GM18517 (cell line): ENCODE results near the gene COTL1.
"Not testable (repeated sequence)": the region's sequence is repeated elsewhere in the genome, so short reads cannot be mapped to it uniquely, and the experiment has no call there.

Source experiments
- ATAC-seq: cut with Tn5 transposase; IDR thresholded peaks from one replicate; pipeline ENCODE4 v1.9.1; 2021; ENCODE audit warnings: mild to moderate bottlenecking, moderate library complexity; ENCODE audit not compliant: unreplicated experiment

COTL1 gene

GRCh38 chr16:84535408-84535807 lies 82.5 kb downstream of the COTL1 start:
- ATAC-seq, result no peak

- ATAC-seq, result no peak
Observed at GRCh38 chr16:84534815-84535214, 83.1 kb downstream of the COTL1 start.

- no peak for ATAC-seq
Observed at GRCh38 chr16:84532855-84533486, 84.9 kb downstream of the COTL1 start.

- ATAC-seq, result no peak
Observed at GRCh38 chr16:84532291-84532724, 85.6 kb downstream of the COTL1 start.

GRCh38 chr16:84531671-84532111 lies 86.2 kb downstream of the COTL1 start:
- ATAC-seq, result no peak

DNA sequence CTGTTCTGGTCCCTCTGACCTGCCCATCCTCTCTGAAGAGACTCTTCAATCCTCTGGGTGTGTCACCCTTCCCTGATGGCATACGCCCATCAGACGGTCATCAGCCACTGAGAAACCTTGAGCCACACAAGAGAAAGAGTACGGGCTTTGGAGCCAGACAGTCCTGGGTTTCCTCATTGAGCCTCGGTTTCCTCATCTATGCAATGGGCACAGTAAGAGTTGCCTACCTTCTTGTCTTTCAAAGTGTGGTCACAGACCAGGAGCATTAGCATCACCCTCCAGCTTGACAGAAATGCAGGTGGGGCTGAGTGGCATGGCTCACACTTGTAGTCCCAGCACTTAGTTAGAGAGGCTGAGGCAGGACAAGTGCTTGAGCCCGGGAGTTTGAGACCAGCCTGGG lies 87.3 kb downstream of the COTL1 start:
- ATAC-seq, result no peak

- ATAC-seq, result no peak
Observed at GRCh38 chr16:84529607-84530006, 88.3 kb downstream of the COTL1 start.

- ATAC-seq, result no peak
Observed at GRCh38 chr16:84528322-84528721, 89.6 kb downstream of the COTL1 start.

GRCh38 chr16:84527532-84528269 lies 90.2 kb downstream of the COTL1 start:
- no peak for ATAC-seq

DNA sequence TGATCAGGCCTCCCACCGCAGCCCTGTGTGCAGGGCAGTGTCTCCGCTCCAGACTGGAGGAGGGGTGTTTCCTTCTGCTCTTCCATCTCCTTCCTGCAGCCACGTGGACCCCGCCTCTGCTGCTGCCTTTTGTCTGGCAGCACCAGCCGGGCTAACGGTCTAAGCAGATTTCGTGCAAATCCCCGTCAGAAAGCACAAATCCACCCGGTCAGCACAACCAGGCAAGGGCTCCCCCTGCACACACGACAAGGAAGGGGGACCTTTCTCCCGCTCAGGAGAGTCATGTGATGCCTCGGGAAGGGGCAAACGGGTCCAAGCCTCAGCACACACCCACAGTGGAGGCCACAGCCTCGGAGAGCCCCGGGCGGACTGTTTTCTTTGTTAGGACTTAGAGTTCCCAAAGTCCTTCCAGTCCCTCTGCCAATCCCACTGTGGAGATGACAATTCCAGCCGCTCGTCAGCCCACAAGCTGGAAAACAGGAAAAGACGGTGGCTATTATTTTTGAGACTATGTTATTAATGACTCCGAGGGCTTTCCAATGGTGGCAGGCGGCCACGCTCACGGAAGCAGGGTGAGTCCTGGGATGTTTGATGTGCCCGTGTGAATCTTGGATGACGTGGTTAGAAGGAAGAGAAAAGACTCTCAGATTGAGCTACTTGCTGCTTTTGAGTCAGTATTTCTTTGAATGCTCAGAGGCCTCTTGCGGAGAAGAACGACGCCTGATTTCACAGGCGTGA lies 90.9 kb downstream of the COTL1 start:
- ATAC-seq, result no peak

- not testable (repeated sequence) for ATAC-seq
Observed at GRCh38 chr16:84524941-84525581, 92.8 kb downstream of the COTL1 start.

DNA sequence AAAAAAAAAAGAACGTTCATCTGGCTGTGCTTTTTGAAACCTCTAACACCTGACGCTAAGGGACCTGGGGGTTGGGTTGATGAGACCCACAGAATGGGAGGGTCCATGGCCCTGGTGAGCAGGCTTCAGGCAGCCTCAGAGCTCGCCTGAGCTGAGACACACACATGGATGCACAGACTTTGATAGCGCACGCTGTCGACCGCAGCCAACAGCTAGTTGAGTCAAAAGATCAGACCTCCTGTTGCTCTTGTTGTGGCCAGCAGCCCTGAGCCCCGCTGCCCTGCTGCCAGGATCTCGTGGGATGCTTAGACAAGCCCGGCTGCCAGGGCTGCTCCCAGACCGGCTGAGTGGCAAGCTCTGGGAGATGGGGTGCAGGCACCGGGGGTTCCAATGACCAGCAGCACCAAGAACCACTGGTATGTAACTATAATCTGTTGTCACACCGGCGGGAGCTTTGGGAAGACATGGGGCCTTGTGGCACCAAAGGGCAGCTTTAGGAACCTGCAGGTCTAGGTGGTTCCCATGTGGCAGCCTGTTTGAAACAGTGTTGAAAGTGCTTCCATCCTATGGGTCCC lies 93.4 kb downstream of the COTL1 start:
- ATAC-seq, result no peak

DNA sequence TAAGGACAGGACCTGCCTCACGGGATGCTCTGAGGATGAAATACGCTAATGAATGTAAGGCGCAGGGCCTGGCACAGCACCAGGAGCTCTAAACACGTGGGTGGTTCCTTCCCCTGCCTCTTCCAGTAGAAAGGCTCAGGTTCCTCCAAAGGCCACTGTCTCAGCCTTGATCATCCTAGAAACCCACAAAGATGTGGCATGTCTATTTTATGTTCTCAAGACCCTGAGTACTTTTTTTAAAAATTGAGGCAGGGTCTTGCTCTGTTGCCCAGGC lies 96.4 kb downstream of the COTL1 start:
- no peak for ATAC-seq

- no peak for ATAC-seq
Observed at GRCh38 chr16:84520725-84521496, 97.0 kb downstream of the COTL1 start.

DNA sequence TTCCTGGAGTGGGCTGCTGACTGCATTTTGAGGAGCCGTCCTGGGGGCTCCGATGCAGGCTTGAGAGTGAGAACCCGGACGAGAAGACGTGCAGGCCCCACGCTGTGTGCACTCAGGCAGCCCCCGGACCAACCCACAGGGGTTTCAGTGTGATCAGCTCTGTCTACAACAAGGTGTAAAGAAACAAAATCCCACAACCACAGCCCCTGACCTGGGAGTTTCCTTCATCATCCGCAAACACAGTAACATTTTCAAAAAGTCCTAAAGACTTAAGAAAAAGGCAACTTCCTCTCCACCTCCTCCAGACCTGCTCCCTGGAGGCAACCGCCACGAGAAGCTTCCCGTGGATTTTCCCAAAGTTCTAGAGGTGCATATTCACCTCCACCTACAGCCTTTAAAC lies 98.0 kb downstream of the COTL1 start:
- no peak for ATAC-seq

- ATAC-seq, result no peak
Observed at GRCh38 chr16:84518804-84519341, 99.0 kb downstream of the COTL1 start.

- not testable (repeated sequence) for ATAC-seq
Observed at GRCh38 chr16:84518220-84518619, 99.7 kb downstream of the COTL1 start.

- ATAC-seq, result no peak
Observed at GRCh38 chr16:84517366-84517765, 100.5 kb downstream of the COTL1 start.
